ENCODE data around the gene ITPR1.

Gene ITPR1

GRCh38 chr3:4765212-4765611, 272.1 kb downstream of the ITPR1 start:
- DNase-seq: no peak

- DNase-seq: no peak
Measured at GRCh38 chr3:4766263-4766662, 273.1 kb downstream of the ITPR1 start.

GRCh38 chr3:4766716-4767499, 273.8 kb downstream of the ITPR1 start:
- no peak for DNase-seq

- no peak for DNase-seq
Measured at GRCh38 chr3:4768021-4768420, 274.9 kb downstream of the ITPR1 start.

GRCh38 chr3:4768521-4768920, 275.4 kb downstream of the ITPR1 start:
- no peak for DNase-seq

- DNase-seq: no peak
Measured at GRCh38 chr3:4770561-4770960, 277.4 kb downstream of the ITPR1 start.

GRCh38 chr3:4771243-4771642, 278.1 kb downstream of the ITPR1 start:
- no peak for DNase-seq

GRCh38 chr3:4772171-4772804, 279.1 kb downstream of the ITPR1 start:
- no peak for DNase-seq

- DNase-seq: no peak
Measured at GRCh38 chr3:4772858-4773257, 279.7 kb downstream of the ITPR1 start.

- DNase-seq: no peak
Measured at GRCh38 chr3:4773583-4773982, 280.4 kb downstream of the ITPR1 start.

- DNase-seq: no peak
Measured at GRCh38 chr3:4774531-4774930, 281.4 kb downstream of the ITPR1 start.

GRCh38 chr3:4776399-4776979, 283.3 kb downstream of the ITPR1 start:
- DNase-seq: no peak

- no peak for DNase-seq
Measured at GRCh38 chr3:4776980-4777581, 283.9 kb downstream of the ITPR1 start.

- no peak for DNase-seq
Measured at GRCh38 chr3:4778119-4778518, 285.0 kb downstream of the ITPR1 start.

GRCh38 chr3:4778740-4779139, 285.6 kb downstream of the ITPR1 start:
- DNase-seq: no peak

- no peak for DNase-seq
Measured at GRCh38 chr3:4780545-4780957, 287.4 kb downstream of the ITPR1 start.

GRCh38 chr3:4782095-4782494, 288.9 kb downstream of the ITPR1 start:
- no peak for DNase-seq

- no peak for DNase-seq
Measured at GRCh38 chr3:4785551-4785950, 292.4 kb downstream of the ITPR1 start.

GRCh38 chr3:4786431-4786830, 293.3 kb downstream of the ITPR1 start:
- DNase-seq: no peak

- DNase-seq: no peak
Measured at GRCh38 chr3:4791358-4791757, 298.2 kb downstream of the ITPR1 start.

GRCh38 chr3:4793311-4793710, 300.2 kb downstream of the ITPR1 start:
- DNase-seq: no peak

- no peak for DNase-seq
Measured at GRCh38 chr3:4794331-4794730, 301.2 kb downstream of the ITPR1 start.

- DNase-seq: no peak
Measured at GRCh38 chr3:4794798-4795197, 301.6 kb downstream of the ITPR1 start.

- no peak for DNase-seq
Measured at GRCh38 chr3:4795905-4796304, 302.8 kb downstream of the ITPR1 start.
